ENCODE measurements around the gene TPI1.

Gene TPI1

GRCh38 chr12:6828781-6829535 is 38.4 kb upstream of the TPI1 start:
- no peak for DNase-seq (ENCODE audit: low read depth)

GRCh38 chr12:6829536-6830220 is 37.7 kb upstream of the TPI1 start:
- no peak for DNase-seq (ENCODE audit: low read depth)

GRCh38 chr12:6830286-6830890 is 36.9 kb upstream of the TPI1 start:
- no peak for DNase-seq (ENCODE audit: low read depth)

GRCh38 chr12:6830999-6831398 is 36.3 kb upstream of the TPI1 start:
- no peak for DNase-seq (ENCODE audit: low read depth)

GRCh38 chr12:6831450-6831995 is 35.8 kb upstream of the TPI1 start:
- no peak for DNase-seq (ENCODE audit: low read depth)

GRCh38 chr12:6832125-6832524 is 35.2 kb upstream of the TPI1 start:
- no peak for DNase-seq (ENCODE audit: low read depth)

- no peak for DNase-seq (ENCODE audit: low read depth)
These were observed 34.0 kb upstream of the TPI1 start for GRCh38 chr12:6833189-6833890.

- no peak for DNase-seq (ENCODE audit: low read depth)
These were observed 33.1 kb upstream of the TPI1 start for GRCh38 chr12:6834254-6834653.

- no peak for DNase-seq (ENCODE audit: low read depth)
These were observed 32.5 kb upstream of the TPI1 start for GRCh38 chr12:6834873-6835272.

GRCh38 chr12:6836851-6837250 is 30.5 kb upstream of the TPI1 start:
- DNase-seq (ENCODE audit: low read depth), result no peak

GRCh38 chr12:6837370-6838060 is 29.8 kb upstream of the TPI1 start:
- DNase-seq (ENCODE audit: low read depth), result no peak

- DNase-seq (ENCODE audit: low read depth), result no peak
These were observed 28.5 kb upstream of the TPI1 start for GRCh38 chr12:6838854-6839253.

GRCh38 chr12:6839482-6840201 is 27.7 kb upstream of the TPI1 start:
- DNase-seq (ENCODE audit: low read depth), result no peak

- DNase-seq (ENCODE audit: low read depth), result no peak
These were observed 27.0 kb upstream of the TPI1 start for GRCh38 chr12:6840330-6840729.

- DNase-seq (ENCODE audit: low read depth), result no peak
These were observed 26.4 kb upstream of the TPI1 start, which contains the start of gene GNB3 for GRCh38 chr12:6840761-6841515. GNB3 (plus strand) TSS chr12:6840925; CDS start chr12:6841288, 363 bp downstream.

- no peak for DNase-seq (ENCODE audit: low read depth)
These were observed 25.3 kb upstream of the TPI1 start for GRCh38 chr12:6842075-6842474.

- DNase-seq (ENCODE audit: low read depth), result no peak
These were observed 24.0 kb upstream of the TPI1 start for GRCh38 chr12:6843118-6843902.

GRCh38 chr12:6845395-6845794 is 21.9 kb upstream of the TPI1 start:
- DNase-seq (ENCODE audit: low read depth), result no peak

- DNase-seq (ENCODE audit: low read depth), result no peak
These were observed 20.9 kb upstream of the TPI1 start for GRCh38 chr12:6846316-6846869.
